H9 (cell line): Measurements from ENCODE around the gene LPCAT1. TPM values are rescaled to one million over a fixed set of nuclear protein-coding genes. Genes with fewer than 3 reads are reported as not detected.

ENCODE experiments used
- DNase-seq: peaks from one replicate; pipeline ENCODE4 v3.0.0-alpha.2; 2017
- H2AFZ ChIP-seq: one replicate; pipeline ENCODE4 v1.6.1; 2013; ENCODE audit warnings: mild to moderate bottlenecking, low read length, control low read depth, moderate library complexity
- H2AK5ac ChIP-seq: 2 replicates; pipeline ENCODE4 v1.6.1; 2013; ENCODE audit warnings: low read length, control low read depth, mixed read lengths; ENCODE audit not compliant: insufficient read length
- H2BK120ac ChIP-seq: one replicate; pipeline ENCODE4 v1.6.1; 2013; ENCODE audit warnings: low read depth, mild to moderate bottlenecking, low read length, control low read depth, inconsistent platforms; ENCODE audit not compliant: poor library complexity, severe bottlenecking
- H2BK12ac ChIP-seq: 2 replicates; pipeline ENCODE4 v1.6.1; 2013; ENCODE audit warnings: low read length, control low read depth, mixed read lengths, low read depth; ENCODE audit not compliant: insufficient read length
- H2BK15ac ChIP-seq: 2 replicates; pipeline ENCODE4 v1.6.1; 2013; ENCODE audit warnings: low read depth, low read length, control low read depth
- H2BK20ac ChIP-seq: one replicate; pipeline ENCODE4 v1.6.1; 2013; ENCODE audit warnings: low read depth, mild to moderate bottlenecking, low read length, control low read depth, inconsistent platforms; ENCODE audit not compliant: poor library complexity, severe bottlenecking
- H2BK5ac ChIP-seq: 2 replicates; pipeline ENCODE4 v1.6.1; 2013; ENCODE audit warnings: low read length, control low read depth, mixed read lengths; ENCODE audit not compliant: insufficient read length
- H3K14ac ChIP-seq: 2 replicates; pipeline ENCODE4 v1.6.1; 2013; ENCODE audit warnings: low read length, control low read depth; ENCODE audit not compliant: insufficient read depth
- H3K18ac ChIP-seq: 2 replicates; pipeline ENCODE4 v1.6.1; 2013; ENCODE audit warnings: low read depth, mild to moderate bottlenecking, mixed read lengths, low read length, control low read depth; ENCODE audit not compliant: insufficient read length
- H3K23ac ChIP-seq: 2 replicates; pipeline ENCODE4 v1.6.1; 2013; ENCODE audit warnings: low read length, control low read depth, mixed read lengths, low read depth; ENCODE audit not compliant: insufficient read length
- H3K23me2 ChIP-seq: 2 replicates; pipeline ENCODE4 v1.6.1; 2013; ENCODE audit warnings: low read depth, mild to moderate bottlenecking, mixed read lengths, low read length, control low read depth; ENCODE audit not compliant: insufficient read length, poor library complexity, severe bottlenecking
- H3K27ac ChIP-seq: 2 replicates; pipeline ENCODE4 v1.5.1; 2013; ENCODE audit warnings: low read length, control low read depth, mixed read lengths, low read depth; ENCODE audit not compliant: insufficient read length
- H3K27me3 ChIP-seq: 2 replicates; pipeline ENCODE4 v1.6.1; 2013; ENCODE audit warnings: low read length, control low read depth, inconsistent platforms; ENCODE audit not compliant: insufficient read depth
- H3K4ac ChIP-seq: 2 replicates; pipeline ENCODE4 v1.6.1; 2013; ENCODE audit warnings: low read depth, mild to moderate bottlenecking, control low read depth, inconsistent platforms, low read length, moderate library complexity
- H3K4me1 ChIP-seq: 2 replicates; pipeline ENCODE4 v1.6.1; 2013; ENCODE audit warnings: low read length, control low read depth, inconsistent platforms; ENCODE audit not compliant: insufficient read depth
- H3K4me2 ChIP-seq: 2 replicates; pipeline ENCODE4 v1.6.1; 2013; ENCODE audit warnings: low read length, control low read depth, mixed read lengths; ENCODE audit not compliant: insufficient read length, insufficient read depth
- H3K56ac ChIP-seq: 2 replicates; pipeline ENCODE4 v1.6.1; 2013; ENCODE audit warnings: low read depth, mild to moderate bottlenecking, mixed read lengths, low read length, control low read depth; ENCODE audit not compliant: insufficient read length
- H3K79me1 ChIP-seq: 2 replicates; pipeline ENCODE4 v1.6.1; 2013; ENCODE audit warnings: low read depth, mild to moderate bottlenecking, moderate library complexity, low read length, control low read depth, inconsistent platforms; ENCODE audit not compliant: insufficient read depth, poor library complexity, severe bottlenecking
- H3K79me2 ChIP-seq: 2 replicates; pipeline ENCODE4 v1.6.1; 2013; ENCODE audit warnings: low read length, control low read depth, inconsistent platforms; ENCODE audit not compliant: insufficient read depth
- H3K9ac ChIP-seq: 2 replicates; pipeline ENCODE4 v1.6.1; 2013; ENCODE audit warnings: low read length, control low read depth, mixed read lengths; ENCODE audit not compliant: insufficient read length; ENCODE audit errors: extremely low read depth
- H3K9me3 ChIP-seq: one replicate; pipeline ENCODE4 v1.6.1; 2013; ENCODE audit warnings: low read depth, low read length, inconsistent platforms; ENCODE audit not compliant: control insufficient read depth
- H3T11ph ChIP-seq: one replicate; pipeline ENCODE4 v1.6.1; 2013; ENCODE audit warnings: mild to moderate bottlenecking, low read length, control low read depth, inconsistent platforms
- H4K20me1 ChIP-seq: one replicate; pipeline ENCODE4 v1.6.1; 2013; ENCODE audit not compliant: control insufficient read depth, insufficient read length, insufficient read depth
- H4K5ac ChIP-seq: 2 replicates; pipeline ENCODE4 v1.6.1; 2013; ENCODE audit warnings: low read depth, mild to moderate bottlenecking, mixed read lengths, low read length, control low read depth; ENCODE audit not compliant: insufficient read length
- H4K8ac ChIP-seq: replicated peaks from 2 replicates; pipeline ENCODE4 v1.6.1; 2013; ENCODE audit warnings: low read length, control low read depth, mixed read lengths, low read depth; ENCODE audit not compliant: insufficient read length
- H4K91ac ChIP-seq: 2 replicates; pipeline ENCODE4 v1.6.1; 2013; ENCODE audit warnings: low read depth, mild to moderate bottlenecking, moderate library complexity, mixed read lengths, low read length, control low read depth; ENCODE audit not compliant: insufficient read length
- H3K27ac Mint-ChIP-seq, 3 experiments: 2 replicates in 2 of 3; 3 replicates in 1 of 3; pipeline ENCODE4 v1.8.0; 2020 to 2021; ENCODE audit warnings: mixed read lengths in 3 of 3, mild to moderate bottlenecking in 1 of 3, moderate library complexity in 1 of 3
- H3K27me3 Mint-ChIP-seq: 2 replicates; pipeline ENCODE4 v1.8.0; 2021; ENCODE audit warnings: low read depth, mild to moderate bottlenecking, moderate library complexity, mixed read lengths
- H3K36me3 Mint-ChIP-seq, 3 experiments: 2 replicates in 2 of 3; 3 replicates in 1 of 3; pipeline ENCODE4 v1.8.0; 2020 to 2021; ENCODE audit warnings: low read depth in 3 of 3, mixed read lengths in 3 of 3; ENCODE audit not compliant: insufficient read depth in 1 of 3
- H3K4me1 Mint-ChIP-seq, 2 experiments: 2 replicates each; pipeline ENCODE4 v1.8.0; 2020; ENCODE audit warnings: mixed read lengths in 2 of 2
- H3K4me3 Mint-ChIP-seq, 2 experiments: 2 replicates in 1 of 2; 3 replicates in 1 of 2; pipeline ENCODE4 v1.8.0; 2020 to 2021; ENCODE audit warnings: mild to moderate bottlenecking in 2 of 2, mixed read lengths in 2 of 2, moderate library complexity in 1 of 2
- H3K9me3 Mint-ChIP-seq, 2 experiments: 2 replicates in 1 of 2; 3 replicates in 1 of 2; pipeline ENCODE4 v1.8.0; 2020; ENCODE audit warnings: mild to moderate bottlenecking in 2 of 2, mixed read lengths in 2 of 2, moderate library complexity in 1 of 2
- WGBS: extraction: QIAGEN DNeasy Blood & Tissue Kit; methylation state at CpG from one replicate; pipeline ENCODE4 v1.1.7; 2013; ENCODE audit warnings: missing lambda C conversion rate, low lambda C conversion rate, mixed read lengths; ENCODE audit not compliant: insufficient read length; ENCODE audit errors: extremely low coverage; 5-methylcytosine and 5-hydroxymethylcytosine counted together
- total RNA-seq: library from RNA; stranded (reverse); gene quantifications from 2 replicates; pipeline ENCODE4 v1.2.1, GENCODE V29; 2021
- TF ChIP-seq, protein P1 (sequence below): fragments of 200-600 bp; sonication (generic); conservative IDR thresholded peaks from 3 replicates; pipeline ENCODE4 v1.8.0; 2021; ENCODE audit warnings: antibody characterized with exemption, mild to moderate bottlenecking

Gene LPCAT1
- total RNA-seq, 1 experiment from 2014 or later = 231 TPM

- Histone ChIP-seq H2BK12ac (no peak overlapping the region), H2AFZ (no peak overlapping the region), H2BK5ac (no peak overlapping the region), H3K23ac (no peak overlapping the region), H2BK15ac (no peak overlapping the region), H3K9me3 (peaks cover 7% of the 10 kb centered on the region), H3K18ac (no peak overlapping the region), H3K79me1 (no peaks in the 10 kb centered on the region), H4K5ac (no peak overlapping the region), H3K27me3 (peaks cover 3% of the 10 kb centered on the region; the same call in 1 of the 2 replicates), H3K14ac (no peak overlapping the region), H3K27ac (no peak overlapping the region), H3T11ph (no peak overlapping the region), H3K4me1 (no peaks in the 10 kb centered on the region), H2BK20ac (no peak overlapping the region), H3K56ac (no peak overlapping the region), H2BK120ac (no peak overlapping the region), H4K91ac (no peak overlapping the region), H3K4ac (no peak overlapping the region), H3K4me2 (no peak overlapping the region), H3K79me2 (no peaks in the 10 kb centered on the region), H3K9ac (no peak overlapping the region), H2AK5ac (no peak overlapping the region), H4K20me1 (peaks cover 4% of the 10 kb centered on the region), H3K23me2 (no peaks in the 10 kb centered on the region), H4K8ac (no peak overlapping the region)
- peaks cover 4 to 7% of the 10 kb centered on the region in 2 experiments for H3K4me1 Mint-ChIP-seq
- H3K36me3 Mint-ChIP-seq = peaks cover 0 to 6% (median 0%) of the 10 kb centered on the region in 3 experiments; a peak in 3 of 7 replicates
- no peak for DNase-seq
- H3K9me3 Mint-ChIP-seq = peaks cover 11 to 17% of the 10 kb centered on the region in 2 experiments
- TF ChIP-seq, protein P1, sequence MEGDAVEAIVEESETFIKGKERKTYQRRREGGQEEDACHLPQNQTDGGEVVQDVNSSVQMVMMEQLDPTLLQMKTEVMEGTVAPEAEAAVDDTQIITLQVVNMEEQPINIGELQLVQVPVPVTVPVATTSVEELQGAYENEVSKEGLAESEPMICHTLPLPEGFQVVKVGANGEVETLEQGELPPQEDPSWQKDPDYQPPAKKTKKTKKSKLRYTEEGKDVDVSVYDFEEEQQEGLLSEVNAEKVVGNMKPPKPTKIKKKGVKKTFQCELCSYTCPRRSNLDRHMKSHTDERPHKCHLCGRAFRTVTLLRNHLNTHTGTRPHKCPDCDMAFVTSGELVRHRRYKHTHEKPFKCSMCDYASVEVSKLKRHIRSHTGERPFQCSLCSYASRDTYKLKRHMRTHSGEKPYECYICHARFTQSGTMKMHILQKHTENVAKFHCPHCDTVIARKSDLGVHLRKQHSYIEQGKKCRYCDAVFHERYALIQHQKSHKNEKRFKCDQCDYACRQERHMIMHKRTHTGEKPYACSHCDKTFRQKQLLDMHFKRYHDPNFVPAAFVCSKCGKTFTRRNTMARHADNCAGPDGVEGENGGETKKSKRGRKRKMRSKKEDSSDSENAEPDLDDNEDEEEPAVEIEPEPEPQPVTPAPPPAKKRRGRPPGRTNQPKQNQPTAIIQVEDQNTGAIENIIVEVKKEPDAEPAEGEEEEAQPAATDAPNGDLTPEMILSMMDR = no peak
- WGBS = no CpG with 5 or more reads among the region's 25 CpGs
- H3K4me3 Mint-ChIP-seq = no peak overlapping the region
- H3K27me3 Mint-ChIP-seq = peaks cover 65% of the 10 kb centered on the region
- H3K27ac Mint-ChIP-seq = no peak overlapping the region
Measured at GRCh38 chr5:1437876-1438559, 85.7 kb downstream of the LPCAT1 start.
